ENCODE measurements around the gene CAMK2B.

- no peak for TF ChIP-seq CTCF (IDR thresholded peaks at IDR 0.05; ENCODE audit: low read length)
- TF ChIP-seq EZH2 (optimal IDR thresholded peaks at IDR 0.05; ENCODE audit: low read depth, low read length), result no peak
These were observed 73.5 kb downstream of the CAMK2B start for GRCh38 chr7:44251881-44252280.

All from MM.1S (cell line).